Measurements from ENCODE around the gene PCNT. TPM values are rescaled to one million over a fixed set of nuclear protein-coding genes. Genes with fewer than 3 reads are reported as not detected.

Gene PCNT
- total RNA-seq, 3 donors from 2014 or later, result 20.4 to 36.9 (median 26.1) TPM

GRCh38 chr21:46422636-46423241 is 98.8 kb downstream of the PCNT start:
- no peaks in the 10 kb centered on the region for H3K4me1 ChIP-seq (ENCODE audit: low read depth)
- no peak for TF ChIP-seq CTCF (IDR thresholded peaks at IDR 0.05)
- no peak overlapping the region for H3K4me3 ChIP-seq
- H3K9me3 ChIP-seq, result no peaks in the 10 kb centered on the region
- intact Hi-C loops (cut with DNase I, micrococcal nuclease), result no loop called here
- ATAC-seq (no peak), DNase-seq (peak in 1 of 3 donors; percentile 10)
- H3K36me3 ChIP-seq (ENCODE audit: low read depth), result peaks cover 6% of the 10 kb centered on the region

- no peak for TF ChIP-seq CTCF (IDR thresholded peaks at IDR 0.05)
- H3K9me3 ChIP-seq, result no peaks in the 10 kb centered on the region
- H3K36me3 ChIP-seq (ENCODE audit: low read depth), result peaks cover 9% of the 10 kb centered on the region
- ATAC-seq (no peak), DNase-seq (peak in 1 of 3 donors; percentile 19)
- H3K4me1 ChIP-seq (ENCODE audit: low read depth), result no peaks in the 10 kb centered on the region
- intact Hi-C loops (cut with DNase I, micrococcal nuclease), result no loop called here
- H3K4me3 ChIP-seq, result no peak overlapping the region
Measured at GRCh38 chr21:46423546-46424038, 99.6 kb downstream of the PCNT start.

DNA sequence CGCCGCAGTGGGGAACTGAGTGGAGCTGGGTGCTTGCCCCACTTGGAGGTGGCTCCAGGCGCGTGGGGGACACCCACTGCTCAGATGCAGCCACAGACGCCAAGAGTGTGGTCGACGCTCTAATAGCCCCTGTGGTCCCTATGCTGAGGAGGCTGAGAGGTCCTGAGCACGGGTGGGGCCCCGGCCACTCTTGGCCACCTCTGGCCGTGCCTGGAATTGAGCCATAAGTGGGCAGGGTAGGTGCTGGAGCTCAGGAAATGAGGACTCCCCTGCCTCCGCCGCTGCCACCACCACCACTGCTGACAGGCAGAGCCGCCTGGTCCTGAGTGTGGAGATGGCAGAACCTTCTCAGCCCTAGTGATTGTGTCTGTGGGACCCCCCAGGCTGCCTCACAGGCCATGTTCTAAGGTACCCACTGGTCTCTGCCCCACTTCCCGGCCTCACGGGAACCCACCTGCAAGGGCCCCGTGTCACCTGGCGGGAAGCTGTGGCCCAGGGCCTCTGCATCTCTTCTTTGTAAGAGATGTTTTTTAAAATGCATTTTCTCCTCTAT is 100.2 kb downstream of the PCNT start:
- H3K36me3 ChIP-seq (ENCODE audit: low read depth), result peaks cover 12% of the 10 kb centered on the region
- TF ChIP-seq CTCF (IDR thresholded peaks at IDR 0.05), result no peak
- DNase-seq (peak in 1 of 3 donors; percentile 50), ATAC-seq (peak; percentile 23)
- intact Hi-C loops (cut with DNase I, micrococcal nuclease), result no loop called here
- no peaks in the 10 kb centered on the region for H3K4me1 ChIP-seq (ENCODE audit: low read depth)
- H3K4me3 ChIP-seq, result no peak overlapping the region
- H3K9me3 ChIP-seq, result no peaks in the 10 kb centered on the region

DNA sequence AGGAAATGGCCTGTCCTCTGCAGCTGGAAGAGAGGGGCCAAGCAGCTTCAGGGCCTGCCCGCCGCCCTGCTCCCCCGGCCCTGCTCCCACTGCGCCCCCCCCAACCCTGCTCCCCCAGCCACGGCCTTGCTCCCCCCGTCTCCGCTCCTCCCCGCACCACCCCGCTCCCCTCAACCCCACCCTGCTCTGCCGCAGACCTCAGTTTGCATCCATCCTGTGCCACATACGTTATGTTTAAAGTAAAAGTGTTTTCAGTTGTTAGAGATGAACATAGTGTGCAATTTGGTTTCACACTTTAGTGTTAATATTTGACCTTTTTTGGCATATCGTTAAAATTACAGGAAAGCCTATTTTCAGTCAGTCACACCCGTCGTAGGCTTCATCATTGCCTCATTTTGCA is 100.7 kb downstream of the PCNT start:
- Histone ChIP-seq H3K4me1 (ENCODE audit: low read depth) (no peaks in the 10 kb centered on the region), H3K4me3 (no peak overlapping the region), H3K36me3 (ENCODE audit: low read depth) (peaks cover 12% of the 10 kb centered on the region), H3K9me3 (no peaks in the 10 kb centered on the region)
- intact Hi-C loops (cut with DNase I, micrococcal nuclease), result no loop called here
- ATAC-seq, result peak; percentile 43
- DNase-seq, result peak in 1 of 3 donors; percentile 47
- no peak for TF ChIP-seq CTCF (IDR thresholded peaks at IDR 0.05)

DNA sequence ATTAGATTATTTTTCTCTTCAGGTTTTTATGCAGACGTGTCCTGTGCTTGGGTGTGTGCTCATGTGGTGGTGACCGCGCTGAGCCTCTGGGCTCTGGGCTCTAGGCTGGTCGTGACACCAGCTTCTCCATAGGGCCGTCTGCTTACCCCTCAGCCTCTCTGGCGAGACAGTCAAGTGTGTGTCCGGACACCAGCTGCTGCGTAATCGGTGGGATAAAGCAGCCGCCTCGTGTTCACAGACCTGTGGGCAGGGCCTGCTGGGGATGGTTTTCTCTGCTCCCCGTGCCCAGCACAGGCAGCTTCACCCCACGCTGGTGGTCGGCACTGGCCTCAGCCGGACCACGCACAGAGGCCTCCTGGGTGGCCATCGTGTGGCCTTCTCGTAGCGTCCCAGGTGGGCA is 101.1 kb downstream of the PCNT start:
- ATAC-seq (no peak), DNase-seq (peak in 1 of 3 donors; percentile 36)
- intact Hi-C loops (cut with DNase I, micrococcal nuclease), result no loop called here
- Histone ChIP-seq H3K36me3 (ENCODE audit: low read depth) (peaks cover 12% of the 10 kb centered on the region), H3K4me3 (no peak overlapping the region), H3K9me3 (no peaks in the 10 kb centered on the region), H3K4me1 (ENCODE audit: low read depth) (no peaks in the 10 kb centered on the region)
- no peak for TF ChIP-seq CTCF (IDR thresholded peaks at IDR 0.05)
